A549 treated with GW870086 at 1 μM for 4 hours (cell line): ENCODE measurements around the gene UQCRFS1. TPM values are rescaled to one million over a fixed set of nuclear protein-coding genes. Genes with fewer than 3 reads are reported as not detected.

Source experiments
- total RNA-seq: library from RNA; stranded (reverse); fragments of 200-300 nt; extraction: Qiagen RNA extraction; gene quantifications from 5 replicates; pipeline ENCODE4 v1.2.3, GENCODE V29; 2022; ENCODE audit warnings: low read depth

Gene UQCRFS1
- total RNA-seq, result 125 to 132 TPM (median 127 TPM) in 5 replicates

GRCh38 chr19:29212648-29213573 lies at the start of gene UQCRFS1:
UQCRFS1 (minus strand) TSS chr19:29213151; CDS start chr19:29213118, 33 bp downstream.

